Urinary bladder (tissue), 4 donors: ENCODE data around the gene RNF227. TPM values are rescaled to one million over a fixed set of nuclear protein-coding genes. Genes with fewer than 3 reads are reported as not detected.
"Not testable (repeated sequence)": the region's sequence is repeated elsewhere in the genome, so short reads cannot be mapped to it uniquely, and the experiment has no call there.

Experiments
- DNase-seq: peaks from one replicate; pipeline ENCODE4 v3.0.0-alpha.2; 2015; ENCODE audit errors: extremely low spot score
- H3K27ac ChIP-seq: one replicate; pipeline ENCODE4 v1.5.1; 2013; ENCODE audit warnings: low read depth, mild to moderate bottlenecking, moderate library complexity
- H3K36me3 ChIP-seq: one replicate; pipeline ENCODE4 v1.6.1; 2013; ENCODE audit warnings: mild to moderate bottlenecking, moderate library complexity; ENCODE audit not compliant: insufficient read depth
- H3K4me1 ChIP-seq: one replicate; pipeline ENCODE4 v1.6.1; 2013; ENCODE audit warnings: mild to moderate bottlenecking, moderate library complexity; ENCODE audit not compliant: insufficient read depth
- H3K4me3 ChIP-seq: one replicate; pipeline ENCODE4 v1.5.1; 2013; ENCODE audit warnings: low read depth, low read length
- WGBS: extraction: QIAGEN DNeasy Blood & Tissue Kit; methylation state at CpG from one replicate; pipeline ENCODE4 v1.1.7; 2013; 5-methylcytosine and 5-hydroxymethylcytosine counted together
- polyA plus RNA-seq: library from polyadenylated mRNA; stranded (reverse); fragments of 200-250 nt; gene quantifications from one replicate; pipeline ENCODE4 v1.2.3, GENCODE V29; 2013
- total RNA-seq: library from RNA; depleted of rRNA; stranded (reverse); fragments of >200 nt; gene quantifications from one replicate; pipeline ENCODE4 v1.2.3, GENCODE V29; 2014
- donor health status: healthy with polysubstance abuse.
- donor health status: healthy.

RNF227 gene
- total RNA-seq (4.2 TPM), polyA plus RNA-seq (3.8 TPM)

GRCh38 chr17:7915611-7916384 is at the start of gene RNF227:
Gene RNF227, minus strand, starts transcription at chr17:7916289. Its CDS starts 94 bp downstream, at chr17:7916195.
- Histone ChIP-seq H3K4me3 (peak within 1 kb of the TSS; percentile 40), H3K36me3 (no peaks in the 10 kb centered on the region), H3K27ac (peak within 1 kb of the TSS; percentile 88), H3K4me1 (no peaks in the 10 kb centered on the region)
- WGBS: under 1% methylated on average over 100 of the region's 100 CpGs
- DNase-seq: peak; percentile 96

GRCh38 chr17:7961421-7961820 is 45.3 kb upstream of the RNF227 start:
- Histone ChIP-seq H3K27ac (no peak overlapping the region), H3K4me3 (no peak overlapping the region), H3K4me1 (no peaks in the 10 kb centered on the region), H3K36me3 (no peaks in the 10 kb centered on the region)
- no peak for DNase-seq
- WGBS: 17% methylated on average over 2 of the region's 2 CpGs

GRCh38 chr17:7959503-7960253 is 43.6 kb upstream of the RNF227 start:
- Histone ChIP-seq H3K4me3 (no peak overlapping the region), H3K36me3 (no peaks in the 10 kb centered on the region), H3K27ac (no peak overlapping the region), H3K4me1 (no peaks in the 10 kb centered on the region)
- no peak for DNase-seq
- WGBS: 94% methylated on average over 9 of the region's 9 CpGs

GRCh38 chr17:7956228-7956965 is 40.3 kb upstream of the RNF227 start:
- DNase-seq: peak; percentile 29
- H3K27ac ChIP-seq: no peak overlapping the region
- H3K4me3 ChIP-seq: no peak overlapping the region
- H3K4me1 ChIP-seq: no peaks in the 10 kb centered on the region
- H3K36me3 ChIP-seq: no peaks in the 10 kb centered on the region
- 64% methylated on average over 11 of the region's 11 CpGs for WGBS

- H3K27ac ChIP-seq: no peak overlapping the region
Observed at GRCh38 chr17:7955414-7956227, 39.5 kb upstream of the RNF227 start.

GRCh38 chr17:7953266-7953665 is 37.2 kb upstream of the RNF227 start:
- not testable (repeated sequence) for H3K36me3 ChIP-seq, H3K27ac ChIP-seq, H3K4me3 ChIP-seq, H3K4me1 ChIP-seq, DNase-seq
- WGBS: 94% methylated on average over 13 of the region's 13 CpGs

More at GRCh38 chr17:7955414-7956227, 39.5 kb upstream of the RNF227 start:
- Histone ChIP-seq H3K4me3 (no peak overlapping the region), H3K4me1 (no peaks in the 10 kb centered on the region), H3K36me3 (no peaks in the 10 kb centered on the region)
- 60% methylated on average over 13 of the region's 13 CpGs for WGBS
- DNase-seq: no peak

GRCh38 chr17:7951143-7951792 is 35.2 kb upstream of the RNF227 start:
- WGBS: 73% methylated on average over 5 of the region's 5 CpGs
- DNase-seq: no peak
- peaks cover 6% of the 10 kb centered on the region for H3K36me3 ChIP-seq
- no peak overlapping the region for H3K27ac ChIP-seq
- no peaks in the 10 kb centered on the region for H3K4me1 ChIP-seq
- H3K4me3 ChIP-seq: no peak overlapping the region

- Histone ChIP-seq H3K36me3 (peaks cover 7% of the 10 kb centered on the region), H3K4me1 (no peaks in the 10 kb centered on the region), H3K4me3 (no peak overlapping the region), H3K27ac (no peak overlapping the region)
- 82% methylated on average over 3 of the region's 3 CpGs for WGBS
- DNase-seq: no peak
Observed at GRCh38 chr17:7950578-7950977, 34.5 kb upstream of the RNF227 start.

- H3K36me3 ChIP-seq: peaks cover 10% of the 10 kb centered on the region
- no peak overlapping the region for H3K27ac ChIP-seq
- 89% methylated on average over 5 of the region's 5 CpGs for whole genome bisulfite sequencing
- H3K4me1 ChIP-seq: no peaks in the 10 kb centered on the region
- no peak overlapping the region for H3K4me3 ChIP-seq
- no peak for DNase-seq
Observed at GRCh38 chr17:7947651-7948050, 31.6 kb upstream of the RNF227 start.

- Histone ChIP-seq H3K4me3 (no peak overlapping the region), H3K27ac (no peak overlapping the region), H3K4me1 (no peaks in the 10 kb centered on the region), H3K36me3 (peaks cover 10% of the 10 kb centered on the region)
- 84% methylated on average over 5 of the region's 5 CpGs for WGBS
- DNase-seq: no peak
Observed at GRCh38 chr17:7946441-7946840, 30.4 kb upstream of the RNF227 start.

- Histone ChIP-seq H3K4me1 (no peaks in the 10 kb centered on the region), H3K4me3 (no peak overlapping the region), H3K36me3 (peaks cover 10% of the 10 kb centered on the region), H3K27ac (no peak overlapping the region)
- no peak for DNase-seq
- 90% methylated on average over 7 of the region's 7 CpGs for WGBS
Observed at GRCh38 chr17:7945651-7946050, 29.6 kb upstream of the RNF227 start.

- no peak overlapping the region for H3K27ac ChIP-seq
- peaks cover 13% of the 10 kb centered on the region for H3K36me3 ChIP-seq
- H3K4me1 ChIP-seq: no peaks in the 10 kb centered on the region
- H3K4me3 ChIP-seq: no peak overlapping the region
- DNase-seq: no peak
- WGBS: 92% methylated on average over 9 of the region's 9 CpGs
Observed at GRCh38 chr17:7944326-7944725, 28.2 kb upstream of the RNF227 start.
